NCI-H524 treated with DMSO at 0.1 percent for 48 hours (cell line): ENCODE data around the gene HEYL.
A peak's percentile ranks its signal among the peaks of the same experiment; 100 is the strongest.

Experiments
- DNase-seq: peaks from one replicate; lab custom pipeline; 2025; lab: John Stamatoyannopoulos, UW

The HEYL gene

DNA sequence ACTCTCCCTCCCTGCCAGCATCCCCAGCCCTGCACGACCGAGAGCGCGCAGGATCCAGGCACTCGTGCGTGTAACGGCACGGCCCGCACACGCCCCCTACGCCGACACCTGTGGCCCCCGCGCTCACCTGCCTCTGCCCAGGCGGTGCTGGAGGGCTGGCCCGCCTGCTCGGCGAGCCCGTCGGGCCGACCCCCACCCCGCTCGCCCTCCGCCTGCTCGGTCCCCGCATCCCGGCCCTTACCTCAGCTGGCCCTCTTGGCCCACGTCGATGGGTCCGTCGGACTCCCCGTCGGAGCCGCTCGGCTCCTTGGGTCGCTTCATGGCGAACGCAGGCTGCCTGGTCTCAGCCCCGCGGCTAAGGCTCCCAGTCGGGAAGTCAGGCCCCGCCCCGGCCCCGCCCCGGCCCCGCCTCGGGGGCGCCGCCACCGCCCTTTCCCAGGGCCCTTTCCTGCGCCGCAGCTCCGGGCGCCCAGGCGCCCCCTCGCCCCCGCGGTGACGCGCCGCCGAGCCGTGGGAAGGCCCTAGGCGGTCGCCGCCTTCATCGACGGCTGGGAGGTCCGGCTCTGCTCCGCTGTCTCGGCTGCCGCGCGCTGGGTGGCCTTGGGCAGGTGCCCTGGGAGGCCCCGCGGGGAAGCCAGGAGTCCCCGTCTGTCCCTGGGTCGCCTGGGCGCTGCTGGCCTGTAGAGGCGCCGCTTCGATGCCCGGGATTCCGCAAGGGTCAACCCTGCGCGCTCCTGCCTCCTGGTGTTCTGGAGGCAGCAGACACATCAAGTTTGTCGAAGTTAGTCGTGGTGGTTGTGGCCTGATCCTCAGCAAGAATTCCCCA lies at the start of gene HEYL:
Gene HEYL, minus strand, starts transcription at position 339 of the 826 bp plus-strand sequence. Its CDS starts 18 bp downstream, at position 321.
- DNase-seq: peak; percentile 24

DNA sequence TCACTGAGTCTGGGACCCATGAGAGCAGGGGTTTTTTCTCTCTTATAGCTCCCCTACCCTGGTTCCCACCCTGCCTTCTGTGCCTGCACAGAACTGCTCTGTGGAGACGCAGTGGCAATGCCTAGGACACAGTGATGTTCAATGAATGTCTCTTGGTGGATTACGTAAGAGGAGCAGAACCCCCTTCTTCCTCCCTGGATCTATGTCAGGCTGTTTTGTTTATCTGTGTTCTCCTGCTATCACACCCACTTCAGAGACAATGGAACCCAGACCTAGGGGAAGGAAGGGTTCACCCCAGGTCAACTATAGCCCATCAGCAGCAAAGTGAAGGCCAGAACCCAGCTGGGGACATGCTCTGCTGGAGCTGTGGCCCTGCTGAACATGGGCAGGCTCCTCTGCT lies 49.8 kb upstream of the HEYL start:
- no peak for DNase-seq

DNA sequence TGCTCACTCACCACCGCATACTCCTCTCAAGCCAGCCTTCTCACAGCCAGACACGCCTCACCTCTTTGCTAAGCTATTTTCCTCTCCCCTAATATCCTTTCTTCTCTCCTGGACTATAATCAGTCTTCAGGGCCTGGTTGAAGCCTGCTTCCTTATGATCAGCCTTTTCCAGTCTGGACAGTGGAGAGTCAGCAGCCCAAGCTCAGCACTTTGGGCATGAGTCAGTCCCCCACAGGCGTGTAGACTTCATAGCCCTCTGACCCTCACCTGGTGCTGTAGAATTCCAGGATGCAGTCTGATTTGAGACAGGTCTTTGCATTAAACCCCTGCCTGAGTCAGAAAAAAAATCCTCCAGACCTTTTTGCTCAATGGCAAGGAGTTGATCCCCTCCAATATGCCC lies 49.3 kb upstream of the HEYL start:
- DNase-seq: no peak

DNA sequence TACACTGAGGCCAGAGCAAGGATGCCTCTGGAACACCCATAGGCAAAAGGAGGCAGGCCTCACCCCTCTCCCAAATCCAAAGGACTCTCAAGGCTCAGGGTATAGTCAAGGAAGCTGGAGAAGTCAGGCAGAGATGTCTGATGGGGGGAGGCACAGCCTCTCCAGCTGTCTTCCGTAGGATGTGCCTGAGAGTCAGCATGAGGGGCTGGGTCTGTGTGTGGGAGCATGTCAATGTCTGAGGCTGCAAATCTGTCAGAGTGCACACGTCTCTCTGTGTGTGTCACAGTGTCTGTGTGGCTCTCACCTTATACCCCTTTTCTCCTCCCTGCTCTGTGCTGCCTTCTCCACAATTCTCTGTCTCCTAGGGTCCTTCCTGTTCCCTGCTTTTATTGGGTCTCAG lies 47.8 kb upstream of the HEYL start:
- no peak for DNase-seq

DNA sequence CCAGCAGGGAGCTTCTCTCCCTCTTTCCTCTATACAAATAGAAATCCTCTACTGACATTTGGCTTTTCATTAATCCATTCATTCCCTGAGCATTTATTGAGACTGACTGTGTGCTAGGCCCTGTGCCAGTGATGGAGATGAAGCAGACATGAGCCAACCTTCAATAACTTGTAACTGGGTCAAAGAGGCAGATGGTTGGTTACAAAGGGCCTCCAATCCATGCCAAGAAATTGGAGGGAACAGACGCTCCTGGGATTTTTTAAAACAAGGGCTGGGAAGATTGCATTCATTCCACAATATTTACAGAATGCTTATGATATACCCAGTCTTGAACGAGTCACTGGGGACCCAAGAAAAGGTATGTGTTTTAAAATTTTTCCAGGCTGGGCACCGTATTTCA lies 45.6 kb upstream of the HEYL start:
- no peak for DNase-seq

DNA sequence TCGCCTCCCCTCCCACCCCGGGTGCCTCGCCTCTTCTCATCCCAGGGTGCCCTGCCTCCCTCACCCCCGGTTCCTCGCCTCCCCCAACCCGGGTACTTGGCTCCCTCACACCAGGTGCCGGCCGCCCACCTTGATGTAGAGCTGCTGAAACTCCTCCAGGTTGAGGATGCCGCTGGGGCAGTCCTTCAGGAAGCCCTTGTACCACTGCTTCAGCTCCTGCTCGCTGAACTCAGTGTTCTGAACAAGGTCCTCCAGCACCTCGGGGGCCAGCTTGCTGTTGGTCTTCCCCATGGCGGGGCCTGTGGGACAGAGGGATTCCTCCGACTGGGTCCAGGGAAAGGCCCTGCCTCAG lies 44.8 kb upstream of the HEYL start:
- DNase-seq: no peak

DNA sequence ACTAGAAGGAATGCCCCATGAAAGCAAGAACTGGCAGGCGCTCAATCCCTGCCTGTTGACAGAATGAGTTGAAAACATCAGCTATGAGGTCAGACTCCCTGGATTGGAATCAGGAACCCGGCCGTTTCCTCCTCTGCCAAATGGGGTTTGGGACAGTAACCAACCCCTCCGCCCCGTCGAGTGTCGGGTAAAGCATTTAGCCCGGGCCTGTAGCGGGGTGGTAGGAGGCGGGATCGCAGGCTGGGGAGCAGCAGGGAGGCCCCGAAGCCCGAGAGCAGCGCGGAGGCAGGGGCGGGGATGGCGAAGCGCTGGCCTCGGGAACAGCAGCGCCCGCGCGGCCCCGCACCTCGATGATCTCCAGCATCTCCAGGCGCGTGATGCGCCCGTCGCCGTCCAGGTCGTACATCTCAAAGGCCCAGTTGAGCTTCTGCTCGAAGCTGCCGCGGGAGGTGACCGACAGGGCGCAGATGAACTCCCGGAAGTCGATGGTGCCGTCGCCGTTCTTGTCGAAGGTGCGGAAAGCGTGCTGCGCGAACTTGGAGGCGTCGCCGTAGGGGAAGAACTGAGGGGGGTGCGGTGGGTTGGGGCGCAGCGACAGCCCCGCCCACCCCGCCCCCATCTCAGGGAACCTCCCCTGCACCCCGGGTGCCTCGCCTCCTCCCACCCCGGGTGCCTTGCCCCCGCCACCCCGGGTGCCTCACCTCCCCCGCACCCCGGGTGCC lies 44.3 kb upstream of the HEYL start:
- DNase-seq: no peak

DNA sequence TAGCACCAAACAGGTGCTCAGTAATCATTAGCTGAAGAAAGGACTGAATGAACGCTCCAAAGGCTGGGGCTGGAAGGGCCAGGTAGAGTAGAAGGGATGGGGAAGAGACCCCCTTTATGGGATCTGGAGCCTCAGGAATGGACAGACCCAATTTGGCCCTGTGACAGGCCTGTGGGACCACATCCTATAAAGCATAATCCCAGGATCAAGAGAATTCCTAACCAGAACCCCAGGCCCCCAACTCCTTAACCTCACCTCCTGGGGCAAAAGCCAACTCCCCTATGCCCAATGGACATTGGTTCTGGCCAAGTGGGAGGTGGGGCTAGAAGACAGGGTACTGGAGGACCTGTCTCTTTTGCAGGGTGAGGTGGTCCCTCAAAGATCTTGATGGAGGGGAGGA lies 42.6 kb upstream of the HEYL start:
- no peak for DNase-seq

DNA sequence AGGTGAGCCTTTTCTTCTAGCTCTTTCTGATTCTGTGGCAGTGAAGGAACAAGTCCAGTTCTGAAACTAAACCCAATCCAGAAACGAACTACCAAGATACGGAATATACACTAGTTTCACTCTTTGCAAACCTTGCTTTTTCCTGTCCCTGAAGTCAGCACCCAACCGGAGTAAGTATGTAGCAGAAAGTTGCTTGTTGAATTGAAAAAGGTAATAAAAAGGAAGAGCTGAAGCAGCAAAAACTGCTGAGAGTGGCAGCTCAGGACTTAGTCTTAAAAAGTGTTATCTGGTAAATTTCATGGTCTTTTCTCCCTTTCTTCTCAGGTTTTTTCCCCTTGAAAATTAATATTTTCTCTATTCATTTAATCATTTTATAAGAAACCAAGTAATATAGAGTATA lies 41.9 kb upstream of the HEYL start:
- DNase-seq: no peak

DNA sequence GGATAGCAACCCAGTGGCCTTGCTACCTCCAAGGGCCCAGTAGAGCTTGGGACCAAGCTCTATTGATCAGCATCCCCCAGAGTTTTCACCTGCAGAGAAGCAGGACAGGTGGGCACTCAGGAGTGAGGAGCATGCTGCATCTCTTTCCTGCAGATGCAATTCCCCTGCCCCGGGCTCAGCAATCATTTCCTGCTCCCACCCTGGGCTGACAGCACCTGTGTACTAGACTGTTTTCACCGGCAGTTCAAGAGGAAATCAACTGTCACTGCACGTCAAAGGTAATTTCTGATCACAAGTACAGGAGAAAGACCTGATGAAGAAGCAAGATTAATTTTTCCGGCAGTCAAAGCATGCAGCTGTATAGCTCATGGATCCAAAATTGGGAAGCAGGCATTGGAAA lies 41.3 kb upstream of the HEYL start:
- no peak for DNase-seq

DNA sequence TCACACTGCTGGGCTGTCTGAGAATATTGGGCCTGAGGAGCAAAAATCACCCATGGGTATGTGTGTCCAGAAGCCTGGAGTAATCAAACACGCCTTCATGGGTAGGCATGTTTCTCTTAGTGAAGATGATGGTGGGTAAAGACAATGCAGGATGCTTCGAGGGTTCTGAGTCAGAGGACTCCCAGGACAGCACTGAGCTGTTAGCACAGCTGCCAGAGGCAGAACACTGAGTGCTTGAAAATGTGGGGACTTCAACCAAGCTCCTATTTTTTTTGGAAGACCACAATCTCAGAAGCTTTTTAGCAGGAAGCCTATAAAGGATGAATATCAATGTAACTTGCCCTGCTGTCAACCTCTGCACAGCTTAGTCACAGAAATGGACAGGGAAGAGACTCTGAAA lies 40.4 kb upstream of the HEYL start:
- DNase-seq: no peak

DNA sequence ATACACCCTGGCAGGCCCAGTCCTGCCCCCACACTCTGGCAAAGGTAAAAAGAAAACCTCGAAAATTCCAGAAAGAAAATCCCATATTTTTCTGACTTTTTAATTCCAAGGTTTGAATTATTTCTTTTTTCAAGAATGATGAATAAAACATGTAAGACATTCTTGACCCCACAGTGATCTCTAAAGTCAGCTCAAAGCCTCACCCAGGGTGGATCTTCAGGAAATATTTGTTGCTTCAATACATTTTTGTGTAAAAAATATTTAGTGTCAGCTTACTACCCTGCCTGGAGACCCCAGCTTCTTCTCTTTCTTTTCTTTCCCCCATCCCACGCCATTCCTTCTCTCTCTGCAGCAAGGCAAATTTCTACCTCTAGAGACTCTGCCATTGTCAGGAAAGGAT lies 39.4 kb upstream of the HEYL start:
- DNase-seq: no peak

DNA sequence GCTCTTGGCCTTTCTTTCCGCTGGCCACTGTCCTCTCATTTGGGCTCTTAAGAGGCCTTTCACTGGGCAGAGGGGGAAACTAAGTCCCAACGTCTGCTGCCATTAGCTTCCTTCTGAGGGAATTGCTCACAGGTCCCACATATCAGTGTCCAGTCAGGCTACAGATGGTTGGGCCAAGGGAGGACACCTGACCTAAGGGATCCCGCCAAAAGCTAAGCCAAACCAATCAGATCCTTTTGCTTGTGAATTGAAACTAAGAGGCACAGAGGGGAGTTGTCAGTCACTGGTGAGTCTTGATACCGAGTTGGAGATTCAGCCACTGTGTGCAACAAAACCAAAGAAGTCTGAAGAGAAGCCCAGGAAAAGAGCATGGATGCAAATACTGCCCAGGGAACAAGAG lies 38.2 kb upstream of the HEYL start:
- DNase-seq: no peak

DNA sequence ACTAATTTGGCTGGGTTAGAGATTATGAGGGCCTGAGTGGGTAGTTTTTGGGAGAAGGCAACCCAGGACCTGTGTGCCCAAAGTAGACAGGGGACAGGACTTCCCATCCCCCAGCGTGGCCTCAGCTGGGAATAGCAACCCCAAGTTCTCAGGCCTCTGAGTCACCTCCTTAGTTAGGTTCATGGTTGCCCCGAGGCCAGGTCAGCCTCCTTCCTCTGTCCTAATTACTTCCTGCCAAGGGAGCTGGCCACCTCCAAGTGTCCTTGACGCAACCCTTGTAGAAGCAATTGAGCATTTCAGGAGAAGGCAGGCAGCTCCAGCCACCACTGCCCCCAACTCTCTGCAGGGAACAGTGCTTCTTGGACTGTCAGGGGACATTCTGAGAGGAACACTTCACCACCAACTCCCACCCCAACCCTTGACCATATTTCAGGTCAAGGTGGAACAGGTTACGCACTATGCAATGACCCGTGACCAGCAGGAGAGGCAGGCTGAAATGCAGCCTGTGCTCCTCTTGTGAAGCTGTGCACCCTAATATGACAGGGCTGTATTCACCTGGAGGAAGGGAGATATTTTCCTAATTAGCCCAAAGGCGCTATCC lies 37.6 kb upstream of the HEYL start:
- DNase-seq: no peak

DNA sequence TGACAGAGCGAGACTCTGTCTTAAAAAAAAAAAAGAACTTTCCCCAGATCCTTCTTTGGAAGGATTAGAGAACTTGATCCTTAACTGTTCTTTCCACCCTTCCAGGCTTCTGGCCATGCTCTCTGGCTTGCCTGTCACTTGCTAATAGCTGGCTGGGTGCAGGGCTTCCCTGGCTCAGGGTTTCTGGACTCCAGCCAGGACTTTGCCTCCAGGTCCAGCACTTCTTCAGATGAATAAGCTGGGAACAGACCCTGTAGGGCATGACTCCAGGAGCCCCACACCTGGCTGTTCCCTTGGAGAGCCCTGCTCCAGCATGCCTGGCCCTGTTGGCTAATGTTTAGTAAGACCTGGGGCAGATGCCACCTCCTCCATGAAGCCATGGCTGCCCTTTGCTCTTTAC lies 35.8 kb upstream of the HEYL start:
- DNase-seq: no peak

DNA sequence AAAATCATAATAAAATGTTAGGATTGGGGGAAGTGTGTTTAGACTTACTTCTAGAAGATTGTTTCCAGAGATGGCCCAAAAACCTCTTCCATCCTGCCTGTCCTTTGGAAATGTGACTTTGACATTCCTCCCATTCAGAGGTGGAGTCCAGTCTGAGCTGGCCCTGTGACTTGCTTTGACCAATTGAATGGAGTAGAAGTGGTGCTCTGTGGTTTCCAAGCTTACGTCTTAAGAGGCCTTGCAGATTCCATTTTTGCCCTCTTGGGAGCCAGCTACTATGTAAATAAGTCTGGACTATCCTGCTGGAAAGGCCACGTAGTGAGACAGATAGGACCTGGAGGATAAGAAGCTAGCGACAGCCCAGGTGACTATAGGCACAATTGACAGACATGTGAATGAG lies 33.8 kb upstream of the HEYL start:
- DNase-seq: no peak

DNA sequence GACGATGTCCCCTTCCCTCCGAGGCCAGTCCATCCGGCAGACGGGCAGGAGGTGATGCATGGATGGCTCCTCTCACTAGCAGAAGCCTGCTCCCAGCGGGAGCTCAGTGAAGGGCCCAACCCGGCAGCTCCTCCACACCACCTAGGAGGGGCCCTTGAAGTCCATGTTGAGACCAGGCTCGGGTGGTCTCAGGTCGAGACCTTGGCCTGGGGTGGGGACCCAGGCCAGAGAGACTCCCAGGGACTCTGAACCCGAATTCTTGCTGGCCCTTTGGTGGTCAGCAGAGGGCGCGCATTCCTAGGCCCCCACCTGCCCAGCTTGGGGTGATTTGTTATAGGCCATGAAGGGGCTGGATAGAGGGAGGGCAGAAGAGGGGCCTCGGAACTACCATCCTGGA lies 33.1 kb upstream of the HEYL start:
- DNase-seq: no peak

DNA sequence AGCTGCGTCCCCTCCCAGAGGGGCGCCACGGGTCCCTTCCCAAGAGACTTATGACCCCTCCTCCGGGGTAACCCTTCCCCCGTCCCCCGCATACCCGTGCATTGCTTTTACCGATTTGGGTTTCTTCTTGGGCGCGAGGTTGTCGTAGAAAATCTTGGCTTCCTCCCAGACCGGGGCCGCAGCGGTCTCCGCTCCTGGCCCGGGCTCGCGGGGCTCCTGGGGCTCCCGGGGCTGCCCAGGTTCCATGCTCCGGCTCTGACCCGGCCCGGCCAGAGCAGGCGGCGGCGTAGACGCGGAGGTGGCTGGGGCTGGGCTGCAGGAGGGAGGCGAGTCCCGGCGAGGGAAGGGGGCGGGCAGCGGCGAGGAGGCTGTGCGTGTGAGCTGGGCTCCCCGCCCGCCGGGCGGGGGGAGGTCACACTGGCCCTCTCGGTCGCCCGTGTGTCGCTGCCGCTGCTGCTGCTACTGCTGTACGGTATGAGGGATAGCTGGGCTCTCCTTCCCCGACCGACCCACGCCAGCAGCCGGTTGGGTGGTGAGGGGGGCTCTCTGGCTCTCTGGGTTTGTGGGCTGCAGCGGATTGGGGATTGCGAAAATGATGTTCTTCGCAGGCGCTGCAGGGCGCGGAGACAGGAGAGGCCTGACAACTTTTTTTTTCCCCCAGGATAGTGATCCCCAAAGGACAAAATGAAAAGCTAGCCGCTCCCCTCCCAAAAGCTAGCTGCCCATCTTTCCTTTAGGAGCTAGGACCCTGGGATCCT lies 32.5 kb upstream of the HEYL start, which contains the start of gene NT5C1A:
Gene NT5C1A, minus strand, starts transcription at position 315 of the 758 bp plus-strand sequence. Its CDS starts 69 bp downstream, at position 246.
- no peak for DNase-seq

DNA sequence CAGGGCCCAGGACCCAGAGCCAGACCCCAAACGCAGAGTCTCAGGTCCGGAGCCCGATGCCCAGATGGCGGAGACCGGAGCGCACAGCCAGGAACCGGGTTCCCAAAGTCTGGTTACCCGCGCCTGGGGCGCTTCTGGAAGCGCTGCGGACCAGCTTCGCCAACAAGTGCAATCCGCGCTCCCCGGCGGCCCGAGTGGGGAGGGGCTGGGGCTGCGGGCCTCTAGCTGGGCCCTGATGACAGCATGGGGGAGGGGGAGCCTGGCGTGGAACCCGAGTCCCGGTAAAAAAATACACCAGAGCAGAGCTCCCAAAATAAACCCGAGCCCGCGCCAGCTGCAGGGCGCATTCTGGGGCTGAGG lies 32.0 kb upstream of the HEYL start:
- DNase-seq: no peak

DNA sequence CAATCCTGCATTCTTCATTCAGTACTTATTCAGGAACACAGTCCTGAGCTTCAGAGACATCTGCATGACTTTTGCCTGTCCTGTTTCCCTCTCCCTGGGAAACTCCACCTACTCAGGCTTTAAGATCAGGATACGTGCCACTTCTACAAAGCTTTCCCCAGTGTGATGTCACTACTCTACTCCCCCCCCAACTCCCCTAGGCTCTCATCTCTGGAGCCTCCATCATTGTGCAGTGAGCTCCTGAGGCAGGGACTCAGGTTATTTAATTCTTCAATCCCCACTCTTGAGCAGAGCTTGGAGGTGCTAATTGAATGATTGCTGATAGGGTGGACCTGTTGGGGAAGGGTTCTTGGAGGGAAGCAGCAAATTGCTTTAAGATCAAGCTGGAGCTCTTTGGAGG lies 31.2 kb upstream of the HEYL start:
- DNase-seq: no peak

DNA sequence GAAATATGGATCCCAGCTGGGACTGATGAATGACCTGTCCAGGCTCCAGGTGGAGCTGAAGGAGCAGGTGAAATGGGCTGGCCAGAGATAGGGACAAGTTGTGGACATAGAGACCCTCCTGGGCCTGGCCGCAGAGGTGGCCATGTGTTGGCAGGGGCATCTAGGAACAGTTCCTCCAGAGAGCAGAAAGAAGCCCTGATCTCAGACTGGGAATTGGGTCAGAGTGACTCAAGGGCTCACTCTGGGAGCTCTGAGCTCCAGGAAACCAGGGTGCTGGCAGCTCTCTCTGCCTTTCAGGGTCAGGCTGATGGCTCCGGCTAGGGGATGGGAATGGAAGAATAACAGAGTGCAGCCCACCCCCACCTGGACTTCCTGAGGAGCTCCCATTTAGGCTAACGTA lies 29.5 kb upstream of the HEYL start:
- DNase-seq: no peak

DNA sequence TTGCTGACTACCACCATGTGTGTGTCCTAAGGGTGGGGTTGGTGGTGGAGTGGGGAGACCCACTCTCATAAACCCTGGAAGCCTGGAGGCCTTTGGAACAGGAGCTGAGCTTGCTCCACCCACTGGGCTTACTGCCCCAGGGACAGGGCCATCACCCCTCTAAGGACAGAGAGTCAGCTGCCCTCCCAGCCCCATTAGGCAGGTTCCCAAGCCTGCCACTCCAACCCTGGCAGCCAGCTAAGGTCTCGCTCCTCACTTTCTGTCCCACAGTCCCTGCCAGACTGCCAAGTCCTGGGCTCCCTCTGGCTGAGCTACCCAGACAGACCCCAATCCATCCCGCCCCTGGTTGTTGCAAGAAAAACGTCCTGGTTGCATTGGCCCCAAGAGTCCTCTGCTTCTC lies 28.7 kb upstream of the HEYL start:
- DNase-seq: no peak

DNA sequence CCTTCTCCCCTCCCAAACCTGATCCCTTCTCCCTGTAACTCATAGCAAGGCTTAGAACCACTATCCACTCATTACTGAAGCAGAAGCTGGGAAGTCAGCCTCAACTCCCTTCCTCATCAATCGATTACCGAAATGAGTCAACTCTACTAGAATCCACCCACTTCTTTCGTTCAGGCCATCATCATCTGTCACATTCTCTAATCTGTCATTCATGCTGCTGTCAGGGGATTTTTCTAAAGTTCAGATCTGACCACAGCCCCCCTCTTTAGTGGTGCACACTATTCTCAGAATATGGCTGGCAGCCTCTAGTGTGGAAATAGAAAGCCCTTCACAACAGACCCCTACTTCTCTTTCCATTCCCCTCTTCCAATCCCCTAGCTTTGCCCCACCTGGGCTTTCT lies 27.3 kb upstream of the HEYL start:
- DNase-seq: no peak
